ENCODE results near the gene ZMYND15. TPM values are rescaled to one million over a fixed set of nuclear protein-coding genes. Genes with fewer than 3 reads are reported as not detected.

Gene ZMYND15
- total RNA-seq, 1 donor from 2014 or later: not detected

DNA sequence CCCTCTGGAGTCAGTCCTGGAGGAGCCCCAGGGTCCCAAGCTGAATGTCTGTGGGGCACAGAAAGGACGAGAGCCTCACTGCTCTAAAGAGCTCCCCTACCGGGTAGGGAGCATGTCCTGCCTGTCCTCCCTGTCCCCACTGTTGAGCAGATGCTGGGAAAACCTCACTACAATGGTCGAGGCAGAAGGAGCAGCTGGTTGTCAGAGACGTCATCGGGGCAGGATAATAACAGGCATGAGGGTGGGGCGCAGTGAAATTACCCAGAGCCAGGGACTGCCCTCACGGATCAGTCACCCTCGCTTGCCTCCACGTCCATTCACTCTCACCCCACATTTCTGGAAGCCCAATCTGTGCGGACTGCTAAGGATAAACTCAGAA, 32.6 kb downstream of the ZMYND15 start:
- no peaks in the 10 kb centered on the region for H3K9me3 ChIP-seq
- intact Hi-C loops (cut with DNase I): no loop called here
- no peak overlapping the region for H3K4me3 ChIP-seq
- no peaks in the 10 kb centered on the region for H3K27me3 ChIP-seq
- no peaks in the 10 kb centered on the region for H3K36me3 ChIP-seq
- TF ChIP-seq, protein P1, sequence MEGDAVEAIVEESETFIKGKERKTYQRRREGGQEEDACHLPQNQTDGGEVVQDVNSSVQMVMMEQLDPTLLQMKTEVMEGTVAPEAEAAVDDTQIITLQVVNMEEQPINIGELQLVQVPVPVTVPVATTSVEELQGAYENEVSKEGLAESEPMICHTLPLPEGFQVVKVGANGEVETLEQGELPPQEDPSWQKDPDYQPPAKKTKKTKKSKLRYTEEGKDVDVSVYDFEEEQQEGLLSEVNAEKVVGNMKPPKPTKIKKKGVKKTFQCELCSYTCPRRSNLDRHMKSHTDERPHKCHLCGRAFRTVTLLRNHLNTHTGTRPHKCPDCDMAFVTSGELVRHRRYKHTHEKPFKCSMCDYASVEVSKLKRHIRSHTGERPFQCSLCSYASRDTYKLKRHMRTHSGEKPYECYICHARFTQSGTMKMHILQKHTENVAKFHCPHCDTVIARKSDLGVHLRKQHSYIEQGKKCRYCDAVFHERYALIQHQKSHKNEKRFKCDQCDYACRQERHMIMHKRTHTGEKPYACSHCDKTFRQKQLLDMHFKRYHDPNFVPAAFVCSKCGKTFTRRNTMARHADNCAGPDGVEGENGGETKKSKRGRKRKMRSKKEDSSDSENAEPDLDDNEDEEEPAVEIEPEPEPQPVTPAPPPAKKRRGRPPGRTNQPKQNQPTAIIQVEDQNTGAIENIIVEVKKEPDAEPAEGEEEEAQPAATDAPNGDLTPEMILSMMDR (IDR thresholded peaks at IDR 0.05): no peak
- DNase-seq (ENCODE audit: low spot score in 2 of 2): no peak
- H3K27ac ChIP-seq: no peak overlapping the region
- H3K4me1 ChIP-seq: no peaks in the 10 kb centered on the region

DNA sequence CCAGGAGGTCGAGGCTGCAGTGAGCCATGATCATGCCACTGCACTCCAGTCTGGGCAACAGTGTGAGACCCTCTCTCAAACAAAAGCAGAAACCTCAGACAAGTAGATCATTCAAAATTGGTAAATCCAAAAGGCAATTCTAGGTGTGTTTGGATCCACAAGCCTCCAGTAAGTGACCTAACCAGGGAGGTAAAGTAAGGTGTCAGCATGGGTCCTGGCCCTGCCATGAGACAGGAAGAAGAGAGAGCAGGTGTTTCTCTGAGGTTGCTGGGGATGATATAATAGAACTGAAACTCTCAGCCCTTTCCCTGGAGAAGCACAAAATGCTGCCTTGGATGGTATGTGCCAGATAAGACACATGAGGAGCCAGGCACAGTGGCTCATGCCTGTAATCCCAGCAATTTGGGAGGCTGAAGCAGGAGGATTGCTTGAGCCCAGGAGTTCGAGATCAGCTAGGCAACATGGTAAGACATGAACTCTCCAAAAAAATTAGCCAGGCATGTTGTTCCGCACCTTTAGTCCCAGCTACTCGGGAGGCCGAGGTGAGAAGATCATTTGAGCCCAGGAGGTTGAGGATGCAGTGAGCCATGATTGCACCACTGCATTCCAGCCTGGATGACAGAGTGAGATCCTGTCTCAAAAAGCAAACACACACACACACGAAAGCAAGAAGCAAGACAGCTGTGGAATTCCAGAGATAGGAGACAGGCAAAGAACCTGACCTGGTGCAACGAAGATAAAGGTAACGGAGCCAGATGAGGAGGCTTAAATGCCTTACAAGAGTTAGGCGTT, 38.5 kb downstream of the ZMYND15 start:
- no peaks in the 10 kb centered on the region for H3K27me3 ChIP-seq
- no peak overlapping the region for H3K4me3 ChIP-seq
- no peaks in the 10 kb centered on the region for H3K36me3 ChIP-seq
- no peak overlapping the region for H3K27ac ChIP-seq
- no peak for DNase-seq (ENCODE audit: low spot score in 2 of 2)
- intact Hi-C loops (cut with DNase I): no loop called here
- no peaks in the 10 kb centered on the region for H3K9me3 ChIP-seq
- no peaks in the 10 kb centered on the region for H3K4me1 ChIP-seq
- TF ChIP-seq, protein P1 (IDR thresholded peaks at IDR 0.05): no peak

DNA sequence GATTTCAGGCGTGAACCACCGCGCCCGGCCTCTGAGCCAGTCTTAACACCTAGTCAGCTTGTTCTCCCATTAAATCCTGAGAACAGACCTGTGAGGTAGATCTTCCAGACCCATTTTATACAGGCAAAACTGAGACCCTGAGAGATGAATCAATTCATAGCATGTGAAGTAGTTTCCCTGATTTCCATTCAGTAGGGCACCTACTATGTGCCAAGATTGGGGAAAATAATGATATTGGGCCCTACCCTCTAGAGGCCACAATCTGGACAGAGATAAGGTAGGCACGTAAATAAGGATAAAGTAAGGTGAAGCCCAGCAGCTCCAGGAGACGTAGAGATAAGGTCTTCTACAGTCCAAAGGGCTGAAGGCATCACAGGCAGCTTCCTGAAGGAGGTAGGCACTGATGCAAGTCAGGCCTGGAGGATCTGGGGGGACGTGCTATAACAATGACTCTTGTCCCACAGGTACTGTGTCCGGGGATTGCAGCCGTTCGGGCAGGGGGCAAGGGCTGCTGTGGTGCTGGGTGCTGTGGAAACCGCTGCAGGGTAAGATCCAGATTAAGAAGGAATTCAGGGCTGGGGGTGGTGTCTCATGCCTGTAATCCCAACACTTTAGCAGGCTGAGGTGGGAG, 40.8 kb downstream of the ZMYND15 start:
- H3K4me1 ChIP-seq: peaks cover 0 to 4% of the 10 kb centered on the region in 2 donors
- no peaks in the 10 kb centered on the region for H3K36me3 ChIP-seq
- intact Hi-C loops (cut with DNase I): no loop called here
- H3K9me3 ChIP-seq: no peaks in the 10 kb centered on the region
- no peak for DNase-seq (ENCODE audit: low spot score in 2 of 2)
- no peaks in the 10 kb centered on the region for H3K27me3 ChIP-seq
- no peak overlapping the region for H3K27ac ChIP-seq
- H3K4me3 ChIP-seq: no peak overlapping the region
- TF ChIP-seq, protein P1 (IDR thresholded peaks at IDR 0.05): no peak

DNA sequence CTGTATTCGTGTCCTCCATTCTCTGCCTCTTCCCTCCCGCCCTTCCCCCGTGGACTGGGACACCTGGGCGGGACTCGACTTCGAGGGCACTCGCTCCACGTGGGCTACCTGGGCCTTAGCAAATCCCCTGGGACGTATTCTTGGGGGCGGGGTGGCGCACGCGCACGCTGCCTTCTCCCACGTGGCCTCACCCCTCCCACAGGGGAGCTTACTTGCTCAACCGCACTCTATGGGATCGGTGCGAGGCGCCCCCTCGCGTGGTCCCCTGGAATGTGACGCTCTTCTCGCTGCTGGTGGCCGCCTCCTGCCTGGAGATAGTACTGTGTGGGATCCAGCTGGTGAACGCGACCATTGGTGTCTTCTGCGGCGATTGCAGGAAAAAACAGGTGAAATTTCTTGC, 43.0 kb downstream of the ZMYND15 start:
- Histone ChIP-seq H3K4me1 (peaks cover 0 to 20% of the 10 kb centered on the region in 2 donors), H3K9me3 (no peaks in the 10 kb centered on the region), H3K4me3 (no peak overlapping the region), H3K36me3 (no peaks in the 10 kb centered on the region), H3K27me3 (no peaks in the 10 kb centered on the region), H3K27ac (no peak overlapping the region)
- intact Hi-C loops (cut with DNase I): no loop called here
- TF ChIP-seq, protein P1 (IDR thresholded peaks at IDR 0.05): no peak
- no peak for DNase-seq (ENCODE audit: low spot score in 2 of 2)

DNA sequence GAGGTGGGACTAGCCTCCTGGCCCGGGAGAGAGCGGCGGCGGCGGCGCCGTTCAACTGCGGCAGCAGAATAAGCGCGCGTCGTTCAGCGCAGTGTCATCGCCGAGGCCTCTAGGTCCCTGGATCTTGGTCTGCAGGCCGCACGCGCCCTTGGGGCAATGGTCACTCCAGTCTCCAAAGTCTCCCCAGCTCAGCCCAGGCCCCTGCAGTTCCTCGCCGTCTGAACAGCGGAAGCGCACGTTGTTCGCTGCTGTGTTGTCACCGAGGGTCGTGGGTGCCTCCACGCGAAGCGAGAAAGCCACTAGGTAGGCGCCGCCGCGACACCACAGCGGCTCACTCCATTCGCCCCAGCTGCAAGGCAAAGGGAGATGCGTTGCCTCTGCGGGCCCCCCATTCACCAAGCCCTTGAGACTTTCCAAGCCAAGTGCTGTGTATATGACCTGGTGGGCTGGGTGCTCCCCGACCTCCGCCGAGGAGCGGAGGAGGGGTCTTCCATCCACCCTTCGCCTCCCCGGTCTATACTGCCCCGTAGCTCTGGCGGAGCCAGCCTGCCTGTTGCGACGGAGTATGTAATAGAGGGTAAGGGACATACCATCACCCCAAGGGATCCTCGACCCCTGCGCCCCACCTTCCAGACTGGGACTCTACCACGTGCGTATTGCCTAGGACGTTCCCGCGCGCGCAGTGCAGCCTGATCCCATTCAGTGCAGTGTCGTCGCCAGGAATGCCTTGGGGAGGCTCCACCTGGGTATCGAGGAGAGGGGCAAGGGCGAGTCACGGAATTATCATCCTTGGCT, 45.9 kb downstream of the ZMYND15 start:
- H3K27ac ChIP-seq: no peak overlapping the region
- no peaks in the 10 kb centered on the region for H3K9me3 ChIP-seq
- no peaks in the 10 kb centered on the region for H3K27me3 ChIP-seq
- intact Hi-C loops (cut with DNase I): loop anchor here (5.0 kb wide), 1 partner anchor 53 kb away; the partner anchor contains the start of gene MED11
- TF ChIP-seq, protein P1 (IDR thresholded peaks at IDR 0.05): no peak
- peaks cover 9 to 28% of the 10 kb centered on the region in 2 donors for H3K4me1 ChIP-seq
- H3K4me3 ChIP-seq: peak overlapping the region; percentile 38 to 53
- no peak for DNase-seq (ENCODE audit: low spot score in 2 of 2)
- H3K36me3 ChIP-seq: no peaks in the 10 kb centered on the region
